GM23338 (cell line): ENCODE results near the gene CYBC1. TPM values are rescaled to one million over a fixed set of nuclear protein-coding genes. Genes with fewer than 3 reads are reported as not detected.

ENCODE experiments used
- ATAC-seq: fragments of 200-7000 bp; cut with Tn5 transposase; 3 replicates; pipeline ENCODE4 v1.9.1; 2020
- DNase-seq: peaks from one replicate; pipeline ENCODE4 v3.0.0-alpha.2; 2015; ENCODE audit warnings: low spot score
- H2AFZ ChIP-seq: fragments of 200-600 bp; sonication (generic); 2 replicates; pipeline ENCODE4 v1.8.0; 2016; ENCODE audit warnings: antibody characterized with exemption, mild to moderate bottlenecking, moderate library complexity
- H3F3A ChIP-seq: fragments of 200-600 bp; sonication (generic); replicated peaks from 2 replicates; pipeline ENCODE4 v1.8.0; 2017; ENCODE audit warnings: antibody characterized with exemption, mixed run types, low read depth
- H3K27ac ChIP-seq: fragments of 200-600 bp; sonication (generic); 2 replicates; pipeline ENCODE4 v1.6.1; 2016; ENCODE audit warnings: low read depth
- H3K27me3 ChIP-seq: fragments of 200-600 bp; sonication (generic); 2 replicates; pipeline ENCODE4 v1.8.0; 2016; ENCODE audit warnings: mild to moderate bottlenecking, mixed run types, moderate library complexity; ENCODE audit not compliant: insufficient read depth
- H3K36me3 ChIP-seq: fragments of 200-600 bp; sonication (generic); 2 replicates; pipeline ENCODE4 v1.8.0; 2016; ENCODE audit warnings: mild to moderate bottlenecking; ENCODE audit not compliant: insufficient read depth
- H3K4me1 ChIP-seq: fragments of 200-600 bp; sonication (generic); 2 replicates; pipeline ENCODE4 v1.8.0; 2016; ENCODE audit warnings: mild to moderate bottlenecking, moderate library complexity; ENCODE audit not compliant: insufficient read depth
- H3K4me2 ChIP-seq: fragments of 200-600 bp; sonication (generic); 2 replicates; pipeline ENCODE4 v1.7.1; 2017; ENCODE audit warnings: mixed run types
- H3K4me3 ChIP-seq: fragments of 200-600 bp; sonication (generic); 2 replicates; pipeline ENCODE4 v1.6.1; 2016; ENCODE audit warnings: mixed run types
- H3K79me2 ChIP-seq: fragments of 200-600 bp; sonication (generic); replicated peaks from 2 replicates; pipeline ENCODE4 v1.8.0; 2017; ENCODE audit warnings: mild to moderate bottlenecking; ENCODE audit not compliant: insufficient read depth
- H3K9me2 ChIP-seq: fragments of 200-600 bp; sonication (generic); 2 replicates; pipeline ENCODE4 v1.8.0; 2017; ENCODE audit not compliant: insufficient read depth
- H4K20me1 ChIP-seq: fragments of 200-600 bp; sonication (generic); replicated peaks from 2 replicates; pipeline ENCODE4 v1.8.0; 2017; ENCODE audit warnings: mild to moderate bottlenecking; ENCODE audit not compliant: insufficient read depth
- H3K27ac Mint-ChIP-seq: 2 replicates; pipeline ENCODE4 v1.8.0; 2020; ENCODE audit warnings: inconsistent platforms, mild to moderate bottlenecking, moderate library complexity, mixed read lengths
- H3K27me3 Mint-ChIP-seq: 3 replicates; pipeline ENCODE4 v1.8.0; 2022; ENCODE audit warnings: low read depth, mild to moderate bottlenecking, moderate library complexity, mixed read lengths, inconsistent platforms; ENCODE audit not compliant: insufficient read depth, poor library complexity
- H3K36me3 Mint-ChIP-seq: 3 replicates; pipeline ENCODE4 v1.8.0; 2021; ENCODE audit warnings: low read depth, mild to moderate bottlenecking, inconsistent platforms, moderate library complexity, mixed read lengths
- H3K4me1 Mint-ChIP-seq: 3 replicates; pipeline ENCODE4 v1.8.0; 2020; ENCODE audit warnings: mild to moderate bottlenecking, inconsistent platforms, mixed read lengths
- H3K4me3 Mint-ChIP-seq: 3 replicates; pipeline ENCODE4 v1.8.0; 2021; ENCODE audit warnings: moderate library complexity, mild to moderate bottlenecking, inconsistent platforms, mixed read lengths
- H3K9me3 Mint-ChIP-seq: 3 replicates; pipeline ENCODE4 v1.8.0; 2020; ENCODE audit warnings: moderate library complexity, mild to moderate bottlenecking, inconsistent platforms, mixed read lengths
- POLR2AphosphoS5 ChIP-seq: IDR thresholded peaks from 2 replicates; pipeline ENCODE4 v1.6.1; 2016; ENCODE audit warnings: antibody characterized with exemption, low read depth
- REST ChIP-seq: IDR thresholded peaks from one replicate; pipeline ENCODE4 v1.6.1; 2018; ENCODE audit warnings: antibody characterized with exemption; ENCODE audit not compliant: unreplicated experiment
- STAT1 ChIP-seq: IDR thresholded peaks from one replicate; pipeline ENCODE4 v1.6.1; 2016; ENCODE audit warnings: antibody characterized with exemption; ENCODE audit not compliant: unreplicated experiment
- ZNF114 ChIP-seq: fragments of 250-450 bp; sonication (Bioruptor Pico); IDR thresholded peaks from 2 replicates; pipeline ENCODE4 v1.5.0; 2020; ENCODE audit warnings: mild to moderate bottlenecking, moderate library complexity
- ZNF331 ChIP-seq: fragments of 250-450 bp; sonication (Bioruptor Pico); IDR thresholded peaks from 2 replicates; pipeline ENCODE4 v1.5.0; 2020; ENCODE audit warnings: low read depth, mild to moderate bottlenecking, moderate library complexity
- ZNF462 ChIP-seq: fragments of 250-450 bp; sonication (Bioruptor Pico); IDR thresholded peaks from 2 replicates; pipeline ENCODE4 v1.5.0; 2020; ENCODE audit warnings: mild to moderate bottlenecking, moderate library complexity
- polyA plus RNA-seq: library from polyadenylated mRNA; unstranded; fragments of >200 nt; fragmentation: Nextera tagmentation; extraction: Ambion mirVana; gene quantifications from 2 replicates; pipeline ENCODE4 v1.2.1, GENCODE V29; 2016
- total RNA-seq: library from RNA; depleted of rRNA; stranded (reverse); fragments of >200 nt; shearing (Covaris generic); gene quantifications from 2 replicates; pipeline ENCODE4 v1.2.3, GENCODE V29; 2014
- TF ChIP-seq, protein P1 (sequence below), 2 experiments: fragments of 200-600 bp in 1 of 2; sonication (generic) in 1 of 2; conservative IDR thresholded peaks; 2 replicates each; pipeline versions ENCODE4 v1.5.1 to v1.6.1; 2016 to 2017; ENCODE audit warnings: antibody characterized with exemption in 2 of 2, low read depth in 2 of 2, mild to moderate bottlenecking in 2 of 2, moderate library complexity in 1 of 2
- TF ChIP-seq, protein P2 (sequence below): IDR thresholded peaks from 2 replicates; pipeline ENCODE4 v1.6.1; 2016; ENCODE audit warnings: antibody characterized with exemption

CYBC1 gene
- total and polyA plus RNA-seq, 2 experiments from 2014 or later, result 24.7 to 72.4 TPM

DNA sequence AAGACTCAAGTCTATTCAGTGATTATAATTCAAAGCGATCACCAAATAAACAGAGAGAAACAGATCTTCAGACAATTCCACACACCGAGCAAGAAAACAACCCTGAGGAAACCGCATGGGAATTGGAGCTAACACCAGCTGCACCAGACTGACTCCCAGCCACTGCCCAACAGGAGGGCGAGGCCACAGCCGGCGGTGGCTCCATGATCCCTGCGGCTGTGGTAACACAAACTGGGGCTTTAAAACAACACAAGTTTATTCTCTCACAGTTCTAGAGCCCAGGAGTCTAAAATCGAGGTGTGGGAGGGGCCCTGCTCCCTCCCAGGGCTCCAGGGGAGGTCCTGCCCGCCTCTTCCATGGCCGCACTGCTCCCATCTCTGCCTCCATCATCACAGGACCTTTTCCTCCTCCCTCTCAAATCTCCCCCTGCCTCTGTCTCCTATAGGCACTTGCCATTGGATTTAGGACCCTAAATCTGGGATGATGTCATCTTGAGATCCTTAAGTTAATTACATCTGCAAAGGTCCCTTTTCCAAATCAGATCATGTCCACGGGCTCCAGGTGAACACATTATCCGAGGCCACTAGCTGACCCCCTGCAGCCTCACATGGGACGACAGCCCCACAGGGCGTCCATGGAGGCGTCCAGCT is 42.1 kb downstream of the CYBC1 start:
- Histone ChIP-seq H2AFZ (no peak overlapping the region), H3K36me3 (no peaks in the 10 kb centered on the region), H3K4me2 (no peak overlapping the region), H3K79me2 (no peaks in the 10 kb centered on the region), H3K4me1 (no peaks in the 10 kb centered on the region), H3K27ac (no peak overlapping the region), H3K4me3 (no peak overlapping the region), H3K27me3 (no peaks in the 10 kb centered on the region), H4K20me1 (no peaks in the 10 kb centered on the region; the same call in none of the 2 replicates), H3K9me2 (no peaks in the 10 kb centered on the region), H3F3A (no peaks in the 10 kb centered on the region)
- Mint-ChIP-seq H3K27me3 (peaks cover 6% of the 10 kb centered on the region), H3K27ac (no peak overlapping the region), H3K36me3 (no peaks in the 10 kb centered on the region), H3K9me3 (no peaks in the 10 kb centered on the region; the same call in 2 of the 3 replicates), H3K4me3 (no peak overlapping the region), H3K4me1 (no peaks in the 10 kb centered on the region; the same call in 2 of the 3 replicates)
- TF ChIP-seq STAT1 (no peak), ZNF462 (CRISPR knock-in tag) (no peak), ZNF114 (CRISPR knock-in tag) (no peak), REST (no peak), POLR2AphosphoS5 (no peak), ZNF331 (no peak)
- TF ChIP-seq, protein P1, sequence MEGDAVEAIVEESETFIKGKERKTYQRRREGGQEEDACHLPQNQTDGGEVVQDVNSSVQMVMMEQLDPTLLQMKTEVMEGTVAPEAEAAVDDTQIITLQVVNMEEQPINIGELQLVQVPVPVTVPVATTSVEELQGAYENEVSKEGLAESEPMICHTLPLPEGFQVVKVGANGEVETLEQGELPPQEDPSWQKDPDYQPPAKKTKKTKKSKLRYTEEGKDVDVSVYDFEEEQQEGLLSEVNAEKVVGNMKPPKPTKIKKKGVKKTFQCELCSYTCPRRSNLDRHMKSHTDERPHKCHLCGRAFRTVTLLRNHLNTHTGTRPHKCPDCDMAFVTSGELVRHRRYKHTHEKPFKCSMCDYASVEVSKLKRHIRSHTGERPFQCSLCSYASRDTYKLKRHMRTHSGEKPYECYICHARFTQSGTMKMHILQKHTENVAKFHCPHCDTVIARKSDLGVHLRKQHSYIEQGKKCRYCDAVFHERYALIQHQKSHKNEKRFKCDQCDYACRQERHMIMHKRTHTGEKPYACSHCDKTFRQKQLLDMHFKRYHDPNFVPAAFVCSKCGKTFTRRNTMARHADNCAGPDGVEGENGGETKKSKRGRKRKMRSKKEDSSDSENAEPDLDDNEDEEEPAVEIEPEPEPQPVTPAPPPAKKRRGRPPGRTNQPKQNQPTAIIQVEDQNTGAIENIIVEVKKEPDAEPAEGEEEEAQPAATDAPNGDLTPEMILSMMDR (conservative IDR thresholded peaks at IDR 0.05; ENCODE audit: low read depth in 2 of 2), result no peak
- TF ChIP-seq, protein P2, sequence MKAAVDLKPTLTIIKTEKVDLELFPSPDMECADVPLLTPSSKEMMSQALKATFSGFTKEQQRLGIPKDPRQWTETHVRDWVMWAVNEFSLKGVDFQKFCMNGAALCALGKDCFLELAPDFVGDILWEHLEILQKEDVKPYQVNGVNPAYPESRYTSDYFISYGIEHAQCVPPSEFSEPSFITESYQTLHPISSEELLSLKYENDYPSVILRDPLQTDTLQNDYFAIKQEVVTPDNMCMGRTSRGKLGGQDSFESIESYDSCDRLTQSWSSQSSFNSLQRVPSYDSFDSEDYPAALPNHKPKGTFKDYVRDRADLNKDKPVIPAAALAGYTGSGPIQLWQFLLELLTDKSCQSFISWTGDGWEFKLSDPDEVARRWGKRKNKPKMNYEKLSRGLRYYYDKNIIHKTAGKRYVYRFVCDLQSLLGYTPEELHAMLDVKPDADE, result no peak
- ATAC-seq (no peak), DNase-seq (no peak)
